ENCODE data around the gene TKFC.

The TKFC gene

DNA sequence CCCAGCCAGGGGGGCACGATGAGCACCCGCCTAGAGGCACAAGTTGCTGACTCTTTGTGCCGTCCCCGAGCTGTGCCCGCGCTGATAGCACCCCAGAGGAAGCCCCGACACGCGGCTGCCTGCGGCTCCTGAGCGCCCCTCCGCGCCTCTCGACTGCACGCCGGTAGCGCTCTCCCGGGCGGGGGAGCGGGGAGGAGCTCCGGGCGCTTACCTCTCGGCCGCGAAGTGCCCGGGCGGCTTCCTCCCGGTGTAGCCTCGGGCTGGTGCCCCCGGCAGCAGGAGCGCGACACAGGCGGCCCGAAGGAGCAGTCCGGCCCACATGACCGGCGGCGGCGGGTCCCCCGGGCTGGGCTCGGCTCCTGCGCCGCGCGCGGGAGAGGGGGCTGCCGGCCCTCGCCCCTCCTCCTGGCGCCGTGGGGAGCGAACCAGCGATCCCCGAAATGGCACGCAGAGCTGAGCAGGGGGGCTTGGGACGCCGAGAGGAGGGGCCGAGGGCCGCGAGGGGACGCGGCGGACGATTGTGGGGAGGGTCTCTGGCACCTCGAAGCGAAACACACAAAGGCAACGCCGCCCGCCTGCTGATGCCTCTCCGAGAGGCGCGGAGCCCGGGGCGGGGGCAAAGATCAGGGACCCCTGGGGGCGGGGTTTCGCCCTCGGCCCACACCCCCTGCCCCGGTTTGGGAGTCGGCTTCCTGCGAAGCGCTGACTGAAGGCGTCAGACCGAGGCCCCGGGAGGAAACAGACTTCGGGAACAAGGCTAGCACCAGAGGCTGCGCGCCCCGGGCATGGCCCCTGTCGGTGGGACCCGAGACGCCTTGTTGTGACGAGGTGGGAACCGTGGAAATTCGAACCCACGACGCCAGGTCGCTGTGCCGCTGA lies 38.1 kb upstream of the TKFC start, which contains the start of gene VWCE:
TSS of gene VWCE (minus strand) at position 600 of the 879 bp plus-strand sequence. CDS start at position 321, 279 bp downstream.
- peaks cover 66 to 87% (median 76%) of the 10 kb centered on the region in 10 experiments for H3K4me1 ChIP-seq
- no peaks in the 10 kb centered on the region for H3K27me3 ChIP-seq
- H3K9ac ChIP-seq: peak within 1 kb of the TSS; percentile 89 to 98 (median 91)
- peaks cover 10 to 51% (median 37%) of the 10 kb centered on the region in 11 experiments for H3K36me3 ChIP-seq
- peak within 1 kb of the TSS; percentile 86 to 99 (median 95) for H3K4me2 ChIP-seq
- H4K20me1 ChIP-seq: peaks cover 0 to 59% (median 36%) of the 10 kb centered on the region in 11 experiments; a peak in 18 of 22 replicates
- peak within 1 kb of the TSS; percentile 65 to 90 (median 80) for H3K4me3 ChIP-seq
- H3K27ac ChIP-seq: peak within 1 kb of the TSS; percentile 77 to 97 (median 93)
- TF ChIP-seq Cebpa-rat (IDR thresholded peaks at IDR 0.05): no peak
- H3K9me3 ChIP-seq (replicated peaks in 1 of 11): no peaks in the 10 kb centered on the region

DNA sequence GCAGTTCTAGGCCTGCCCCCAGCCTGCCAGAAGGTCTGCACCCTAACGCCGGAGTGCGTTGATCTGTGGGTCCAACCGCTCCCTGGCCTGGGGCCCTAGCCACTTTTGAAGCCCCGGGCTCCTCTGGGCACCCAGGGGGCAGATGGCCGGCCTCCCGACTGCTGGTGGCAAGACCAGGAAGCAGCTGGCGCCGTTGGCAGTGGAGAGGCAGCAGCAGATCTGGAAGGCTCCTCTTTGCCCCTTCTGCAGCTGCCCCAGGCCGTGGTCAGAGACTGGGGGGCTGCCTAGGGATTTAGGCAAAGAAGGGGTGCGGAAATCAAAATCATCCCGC lies 37.5 kb upstream of the TKFC start:
- TF ChIP-seq Cebpa-rat (IDR thresholded peaks at IDR 0.05): no peak
- Histone ChIP-seq H3K27ac (peak overlapping the region; percentile 77 to 97 (median 93)), H3K4me1 (peaks cover 66 to 89% (median 76%) of the 10 kb centered on the region in 10 experiments), H3K4me2 (peak overlapping the region; percentile 86 to 99 (median 95)), H3K36me3 (peaks cover 16 to 51% (median 38%) of the 10 kb centered on the region in 11 experiments), H3K9ac (peak overlapping the region; percentile 89 to 98 (median 91)), H3K27me3 (no peaks in the 10 kb centered on the region), H3K9me3 (replicated peaks in 1 of 11) (no peaks in the 10 kb centered on the region), H3K4me3 (peak overlapping the region; percentile 65 to 90 (median 80)), H4K20me1 (peaks cover 0 to 58% (median 33%) of the 10 kb centered on the region in 11 experiments; a peak in 18 of 22 replicates)

DNA sequence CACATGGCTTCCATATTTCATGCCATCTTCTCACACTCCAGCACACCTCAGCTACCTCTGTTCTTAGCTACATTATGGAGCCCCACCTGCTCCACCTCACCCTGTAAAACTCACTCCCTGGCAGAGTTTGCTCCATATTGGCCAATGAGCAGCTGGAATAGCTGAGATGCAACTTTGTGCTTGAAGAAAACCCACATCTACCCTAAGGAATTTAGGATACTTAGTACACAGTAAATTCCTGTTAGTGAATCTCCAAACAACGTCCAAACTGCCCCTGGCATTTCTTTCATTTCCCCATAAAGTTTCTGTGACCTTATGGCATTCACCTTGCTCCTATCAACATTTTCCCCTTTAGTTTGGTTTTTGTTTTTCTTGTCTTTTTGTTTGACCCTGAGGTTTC lies 35.7 kb upstream of the TKFC start:
- Histone ChIP-seq H3K27me3 (no peaks in the 10 kb centered on the region), H4K20me1 (peaks cover 0 to 48% (median 21%) of the 10 kb centered on the region in 11 experiments; a peak in 18 of 22 replicates), H3K36me3 (peaks cover 34 to 51% (median 41%) of the 10 kb centered on the region in 11 experiments), H3K27ac (peak overlapping the region; percentile 25 to 71 (median 59); a peak in 20 of 22 replicates), H3K9me3 (replicated peaks in 1 of 11) (no peaks in the 10 kb centered on the region), H3K9ac (peak overlapping the region in 10 of 11 experiments; percentile 14 to 60 (median 50); a peak in 19 of 22 replicates), H3K4me1 (peaks cover 57 to 72% (median 65%) of the 10 kb centered on the region in 10 experiments), H3K4me2 (peak overlapping the region; percentile 86 to 99 (median 95)), H3K4me3 (peak overlapping the region in 6 of 10 experiments; percentile 1 to 28 (median 14); a peak in 4 of 20 replicates)
- TF ChIP-seq Cebpa-rat (IDR thresholded peaks at IDR 0.05): no peak

DNA sequence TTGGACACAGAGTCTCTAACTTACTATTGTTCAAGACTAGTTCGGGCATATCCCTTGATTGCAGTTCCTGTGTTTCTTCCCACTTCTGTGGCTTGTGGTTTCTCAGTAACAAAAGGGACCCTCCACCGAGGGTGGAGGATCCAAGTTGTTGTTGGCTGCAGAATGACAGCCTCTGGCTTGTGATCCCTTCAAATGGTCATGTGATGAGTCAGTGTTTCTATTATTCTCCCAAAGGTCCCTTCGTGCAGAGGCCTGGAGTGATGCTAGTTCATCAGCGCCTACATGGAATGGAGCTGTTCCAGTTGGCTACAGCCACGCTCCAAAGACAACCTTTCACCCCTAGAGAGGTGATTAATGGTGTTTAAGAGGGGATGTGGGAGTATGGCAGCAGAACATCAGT lies 35.3 kb upstream of the TKFC start:
- Histone ChIP-seq H3K27me3 (no peaks in the 10 kb centered on the region), H3K36me3 (peaks cover 38 to 52% (median 45%) of the 10 kb centered on the region in 11 experiments), H3K9ac (peak overlapping the region in 10 of 11 experiments; percentile 14 to 60 (median 50); a peak in 16 of 22 replicates), H3K4me2 (peak overlapping the region; percentile 86 to 99 (median 95)), H3K4me3 (peak overlapping the region in 4 of 10 experiments; percentile 1 to 28 (median 10); a peak in 3 of 20 replicates), H4K20me1 (peaks cover 0 to 48% (median 22%) of the 10 kb centered on the region in 11 experiments; a peak in 18 of 22 replicates), H3K27ac (peak overlapping the region in 10 of 11 experiments; percentile 25 to 71 (median 60); a peak in 17 of 22 replicates), H3K9me3 (replicated peaks in 1 of 11) (no peaks in the 10 kb centered on the region), H3K4me1 (peaks cover 53 to 68% (median 61%) of the 10 kb centered on the region in 10 experiments)
- no peak for TF ChIP-seq Cebpa-rat (IDR thresholded peaks at IDR 0.05)

DNA sequence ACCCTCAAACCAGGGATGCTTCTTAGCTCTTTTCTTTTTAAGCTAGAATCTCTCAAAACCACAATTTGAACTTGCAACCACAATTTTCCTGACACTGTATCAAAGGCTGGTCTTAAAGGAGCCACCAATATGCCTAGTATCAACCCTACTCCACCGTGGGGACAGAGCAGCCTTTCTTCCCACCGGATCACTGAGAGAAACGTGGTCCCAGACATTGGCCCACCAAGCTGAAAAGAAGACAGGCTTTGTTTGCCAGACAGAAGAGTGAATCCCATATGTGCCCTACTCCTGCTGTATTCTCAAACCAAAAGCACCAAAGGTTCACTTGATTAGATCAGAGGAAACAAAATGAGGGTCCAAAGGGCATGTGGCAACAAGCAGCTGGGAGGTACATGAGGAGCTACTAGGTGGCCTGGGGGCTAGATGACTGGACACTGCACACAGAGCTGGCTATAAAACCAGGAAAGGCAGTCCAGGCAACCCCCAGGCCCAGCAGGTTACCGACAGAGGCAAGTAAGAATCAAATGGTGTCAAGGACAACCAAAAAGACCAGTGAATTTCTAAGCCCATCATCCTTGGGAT lies 34.3 kb upstream of the TKFC start:
- Histone ChIP-seq H3K4me3 (no peak overlapping the region), H3K4me2 (peak overlapping the region; percentile 86 to 99 (median 95)), H3K27me3 (no peaks in the 10 kb centered on the region), H3K36me3 (peaks cover 48 to 63% (median 55%) of the 10 kb centered on the region in 11 experiments), H3K27ac (peak overlapping the region in 8 of 11 experiments; percentile 15 to 71 (median 48); a peak in 9 of 22 replicates), H4K20me1 (peaks cover 0 to 56% (median 25%) of the 10 kb centered on the region in 11 experiments; a peak in 14 of 22 replicates), H3K9me3 (replicated peaks in 1 of 11) (no peaks in the 10 kb centered on the region), H3K4me1 (peaks cover 43 to 58% (median 51%) of the 10 kb centered on the region in 10 experiments), H3K9ac (peak overlapping the region in 2 of 11 experiments; percentile 47 to 54; a peak in 2 of 22 replicates)
- TF ChIP-seq Cebpa-rat (IDR thresholded peaks at IDR 0.05): no peak

DNA sequence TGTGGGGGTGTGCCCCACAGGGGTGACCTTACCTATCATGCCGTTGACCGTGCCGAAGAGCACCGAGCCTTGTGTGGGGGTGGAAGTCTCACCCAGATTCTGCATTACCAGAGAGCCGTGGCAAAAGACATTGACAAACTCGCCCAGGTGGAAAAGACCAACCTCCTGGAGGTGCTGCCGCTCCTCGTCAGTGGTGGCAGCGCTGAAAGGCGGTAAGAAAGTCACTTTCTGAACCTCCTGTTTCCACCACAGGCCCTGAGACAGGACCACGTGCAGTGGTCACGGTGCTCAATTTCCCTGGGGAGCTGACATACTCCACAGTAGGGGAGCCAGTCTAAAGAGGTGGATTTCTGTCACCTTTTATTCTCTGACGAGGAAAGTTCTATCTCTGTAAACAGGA lies 30.5 kb upstream of the TKFC start:
- peaks cover 19 to 29% (median 25%) of the 10 kb centered on the region in 10 experiments for H3K4me1 ChIP-seq
- no peak overlapping the region for H3K4me3 ChIP-seq

DNA sequence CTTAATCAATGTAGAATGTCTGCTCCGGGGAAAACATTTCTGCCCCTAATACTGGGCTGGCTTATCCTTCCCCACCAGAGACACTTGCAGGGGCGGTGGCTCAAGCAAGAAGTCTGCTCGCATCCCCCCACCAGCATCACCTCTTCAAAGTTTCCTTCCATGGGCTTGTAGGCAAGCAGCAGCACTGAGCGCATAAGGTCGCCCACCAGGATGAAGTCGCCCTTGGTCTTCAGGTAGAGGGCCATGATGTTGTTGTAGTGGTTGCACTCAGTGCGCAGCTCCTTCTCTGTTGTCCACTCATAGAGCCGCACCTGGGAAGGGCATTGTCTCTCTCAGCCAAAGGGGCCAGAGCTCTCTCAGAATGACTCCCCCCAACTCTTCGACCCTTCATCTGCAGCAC lies 29.3 kb upstream of the TKFC start:
- peaks cover 0 to 89% (median 59%) of the 10 kb centered on the region in 11 experiments; a peak in 19 of 22 replicates for H4K20me1 ChIP-seq
- no peak overlapping the region for H3K9ac ChIP-seq
- H3K4me2 ChIP-seq: no peak overlapping the region
- H3K4me3 ChIP-seq: no peak overlapping the region
- peaks cover 8 to 17% (median 13%) of the 10 kb centered on the region in 10 experiments for H3K4me1 ChIP-seq
- no peaks in the 10 kb centered on the region for H3K9me3 ChIP-seq (replicated peaks in 1 of 11)
- H3K36me3 ChIP-seq: peaks cover 98 to 100% (median 100%) of the 10 kb centered on the region in 11 experiments
- TF ChIP-seq Cebpa-rat (IDR thresholded peaks at IDR 0.05): no peak
- H3K27me3 ChIP-seq: no peaks in the 10 kb centered on the region
- no peak overlapping the region for H3K27ac ChIP-seq

More for the DNA sequence above, 30.5 kb upstream of the TKFC start:
- H3K27me3 ChIP-seq: no peaks in the 10 kb centered on the region
- no peak overlapping the region for H3K27ac ChIP-seq
- no peak overlapping the region for H3K4me2 ChIP-seq
- peaks cover 0 to 89% (median 58%) of the 10 kb centered on the region in 11 experiments; a peak in 20 of 22 replicates for H4K20me1 ChIP-seq
- peaks cover 86 to 96% (median 92%) of the 10 kb centered on the region in 11 experiments for H3K36me3 ChIP-seq
- no peak for TF ChIP-seq Cebpa-rat (IDR thresholded peaks at IDR 0.05)
- H3K9me3 ChIP-seq (replicated peaks in 1 of 11): no peaks in the 10 kb centered on the region
- H3K9ac ChIP-seq: no peak overlapping the region

- Histone ChIP-seq H3K36me3 (peaks cover 100% of the 10 kb centered on the region in 11 experiments), H3K9me3 (replicated peaks in 1 of 11) (no peaks in the 10 kb centered on the region), H3K27me3 (no peaks in the 10 kb centered on the region), H3K9ac (no peak overlapping the region), H3K4me1 (0 out of 20 replicates have a peak, but pooled peaks cover 0 to 6% (median 0%) of the 10 kb centered on the region in 10 experiments), H4K20me1 (peaks cover 0 to 89% (median 55%) of the 10 kb centered on the region in 11 experiments; a peak in 18 of 22 replicates), H3K4me2 (no peak overlapping the region), H3K27ac (no peak overlapping the region), H3K4me3 (no peak overlapping the region)
- TF ChIP-seq Cebpa-rat (IDR thresholded peaks at IDR 0.05): no peak
Observed at GRCh38 chr11:61305417-61305816, 27.6 kb upstream of the TKFC start.
